Occipital lobe (tissue), 2 donors: Measurements from ENCODE around the gene NR2F1. TPM values are rescaled to one million over a fixed set of nuclear protein-coding genes. Genes with fewer than 3 reads are reported as not detected.

Experiments used
- DNase-seq: peaks from one replicate; lab custom pipeline; 2025; lab: John Stamatoyannopoulos, UW
- total RNA-seq: library from RNA; depleted of rRNA; stranded (reverse); fragments of >200 nt; gene quantifications from one replicate; pipeline ENCODE4 v1.2.3, GENCODE V29; 2014

NR2F1 gene
- total RNA-seq, 1 donor from 2014 or later = 121 TPM

DNA sequence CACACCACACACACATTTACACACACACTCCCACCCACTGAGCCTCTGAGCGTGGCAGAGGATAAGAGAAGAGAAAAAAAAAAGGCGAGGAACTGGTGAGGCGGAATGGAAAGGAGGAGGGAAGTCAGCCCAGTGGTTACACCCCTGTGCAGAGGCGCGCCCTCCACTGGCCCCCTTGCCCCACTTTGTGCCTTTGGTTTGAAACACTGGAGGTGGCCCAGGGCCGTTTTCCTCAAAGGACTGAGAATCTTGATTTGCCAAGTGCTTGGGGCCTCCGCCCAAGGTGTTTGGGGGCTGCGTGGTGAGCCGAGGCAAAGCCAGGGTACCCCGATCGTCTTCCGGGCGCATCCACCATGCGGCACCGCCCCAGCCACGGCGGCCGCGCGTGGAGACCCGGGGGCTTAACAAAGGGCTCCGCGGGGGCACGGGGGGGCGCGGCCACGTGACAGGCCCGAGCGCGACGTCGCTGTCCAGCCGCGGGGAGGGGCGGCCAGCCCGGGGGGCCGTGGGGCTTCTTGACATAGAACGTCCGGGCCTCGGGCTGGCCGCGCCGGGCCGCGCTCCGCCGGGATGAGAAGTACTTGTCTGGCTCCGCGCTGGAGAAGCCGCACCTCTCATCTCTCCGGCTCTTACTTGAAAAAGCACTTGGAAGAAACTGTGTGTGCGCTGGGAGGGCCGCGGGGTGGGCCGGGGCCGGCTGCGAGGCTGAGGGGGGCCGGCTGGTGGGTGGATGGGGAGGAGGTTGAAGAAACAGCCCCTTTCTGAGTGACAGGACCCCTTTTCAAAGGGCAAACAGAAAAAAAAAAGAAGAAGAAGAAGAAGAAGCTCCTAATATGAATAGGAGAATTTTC lies 21.0 kb downstream of the NR2F1 start:
- DNase-seq = no peak

DNA sequence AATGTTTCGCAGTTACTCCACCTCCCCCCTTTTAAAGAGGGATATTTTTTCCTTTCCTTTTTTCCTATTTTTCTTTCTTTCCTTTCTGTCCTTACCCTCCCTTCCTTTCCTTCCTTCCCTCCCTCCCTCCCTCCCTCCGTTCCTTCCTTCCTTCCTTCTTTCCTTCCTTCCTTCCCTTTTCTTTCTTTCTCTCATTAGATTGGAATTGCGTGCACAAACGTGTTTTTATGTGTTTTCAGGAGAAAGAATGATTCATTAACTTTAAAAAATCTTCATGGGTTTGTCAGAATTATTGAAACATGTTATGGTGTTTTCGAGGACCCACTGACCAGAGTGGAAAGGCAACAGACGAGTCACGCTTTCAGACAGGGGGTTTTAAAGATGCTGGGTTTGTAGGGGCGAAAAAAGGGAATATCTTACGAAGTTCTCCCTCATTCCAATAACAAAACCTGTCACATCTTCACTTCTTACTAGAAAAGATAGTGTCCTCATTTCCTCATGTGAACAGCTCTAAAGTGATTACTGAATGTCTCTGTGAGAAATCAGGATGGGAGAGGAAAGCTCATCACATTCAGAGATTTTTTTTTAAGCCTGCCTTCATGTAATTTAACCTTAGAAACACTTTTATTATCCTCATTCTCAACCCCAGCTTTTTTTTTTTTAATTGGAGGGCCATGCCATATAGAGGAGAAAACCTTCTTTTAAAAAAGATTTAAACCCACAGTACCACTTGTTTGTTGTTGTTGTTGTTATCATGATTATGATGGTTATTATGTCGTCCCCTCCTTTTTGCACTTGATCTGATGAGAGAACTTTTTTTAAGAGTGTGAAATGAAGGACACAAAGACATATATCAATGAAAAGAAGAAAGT lies 21.9 kb downstream of the NR2F1 start:
- DNase-seq = no peak

DNA sequence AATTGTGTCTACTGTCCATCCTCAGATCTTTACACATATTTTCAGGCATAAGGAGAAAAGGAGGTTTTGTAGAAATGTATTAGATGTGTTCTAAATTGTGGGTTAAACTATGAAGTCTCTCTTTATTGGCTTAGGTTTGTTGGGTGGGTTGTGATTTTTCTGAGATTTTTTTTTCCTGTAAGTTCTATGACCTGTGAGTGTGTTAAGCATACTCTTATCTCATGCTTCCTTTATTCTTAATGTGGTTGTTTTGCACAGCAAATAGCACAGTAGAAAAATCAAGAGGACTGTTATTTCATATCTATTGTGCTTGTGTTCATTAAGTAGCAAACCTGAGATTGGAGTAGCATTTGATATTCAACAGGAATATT lies 23.3 kb downstream of the NR2F1 start:
- no peak for DNase-seq

- DNase-seq = no peak
Measured at GRCh38 chr5:93607367-93608258, 24.6 kb downstream of the NR2F1 start.

DNA sequence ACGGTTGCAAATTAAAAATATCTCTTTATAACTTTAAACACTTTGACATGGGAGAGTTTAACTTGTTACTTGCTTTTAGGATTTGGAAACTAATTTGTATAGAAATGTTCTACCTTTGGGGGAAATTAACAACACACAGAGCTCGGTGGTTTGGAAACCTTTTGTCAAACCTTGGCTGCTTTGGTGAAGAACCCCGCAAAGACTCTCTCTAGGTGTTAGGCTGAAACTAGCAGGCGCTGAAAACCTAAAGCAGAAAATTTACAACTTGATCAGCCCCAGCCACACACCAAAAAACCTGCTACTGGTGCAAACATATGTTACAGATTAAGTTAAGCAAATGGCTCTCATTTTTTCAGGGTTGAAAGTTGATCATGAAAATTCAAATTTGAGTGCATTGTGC lies 25.8 kb downstream of the NR2F1 start:
- DNase-seq = no peak

DNA sequence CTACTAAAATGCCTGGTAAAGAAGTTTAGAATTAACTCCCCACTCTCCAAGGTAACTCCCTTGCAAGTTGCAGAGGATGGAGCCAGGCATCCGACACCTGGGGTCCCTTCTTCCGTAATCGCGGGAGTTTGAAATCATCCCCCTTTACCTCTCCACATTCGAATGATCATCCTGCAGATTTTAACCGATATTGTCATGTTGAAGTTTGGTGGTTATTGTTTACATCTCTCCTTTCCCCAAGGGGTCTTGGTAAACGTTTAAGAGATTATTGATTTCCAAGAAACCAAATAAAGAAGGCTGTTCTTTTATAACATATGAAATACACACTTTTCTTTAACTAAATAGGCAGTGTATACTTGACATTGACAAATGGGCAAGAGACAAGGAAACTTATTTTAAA lies 26.7 kb downstream of the NR2F1 start:
- DNase-seq = no peak

GRCh38 chr5:93610581-93611272 lies 27.7 kb downstream of the NR2F1 start:
- no peak for DNase-seq

DNA sequence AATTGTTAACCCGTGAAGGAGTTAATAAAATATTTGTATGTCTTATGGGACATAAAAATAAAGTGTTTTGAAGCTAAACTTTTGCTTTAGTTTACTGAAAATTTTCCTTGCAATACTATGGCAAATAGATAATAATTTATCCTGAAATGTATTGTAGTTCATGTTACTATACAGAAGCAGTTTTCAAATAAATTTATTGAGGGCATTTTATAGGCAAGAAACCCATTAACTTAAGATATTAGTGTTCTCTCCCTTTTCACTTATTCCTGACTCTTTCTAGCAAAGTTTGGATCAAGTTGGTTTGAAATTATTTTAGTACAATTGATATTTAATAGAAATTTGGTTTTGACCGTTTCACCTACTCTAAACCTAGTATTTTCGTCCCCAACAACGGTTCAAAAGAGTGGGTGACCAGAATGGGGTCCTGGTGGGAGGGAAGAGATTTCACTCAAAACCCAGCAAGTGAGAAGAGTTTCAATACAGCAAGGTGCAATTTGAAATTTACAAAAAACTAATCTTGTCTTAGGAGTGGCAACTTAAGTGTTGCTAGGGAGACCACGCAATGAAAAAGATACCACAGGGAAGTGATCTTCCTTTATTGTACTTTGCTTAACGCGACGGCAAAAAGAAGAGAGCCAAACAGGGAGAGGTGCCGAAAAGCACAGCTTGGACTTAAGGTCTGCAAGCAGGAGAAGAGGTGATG lies 28.4 kb downstream of the NR2F1 start:
- DNase-seq = no peak

GRCh38 chr5:93611976-93612854 lies 29.2 kb downstream of the NR2F1 start:
- no peak for DNase-seq

- DNase-seq = no peak
Measured at GRCh38 chr5:93612855-93613243, 29.8 kb downstream of the NR2F1 start.

GRCh38 chr5:93616538-93617174 lies 33.6 kb downstream of the NR2F1 start:
- no peak for DNase-seq

GRCh38 chr5:93620487-93621326 lies 37.7 kb downstream of the NR2F1 start:
- peak; percentile 75 for DNase-seq

GRCh38 chr5:93621327-93621798 lies 38.3 kb downstream of the NR2F1 start:
- peak; percentile 92 for DNase-seq

GRCh38 chr5:93622240-93622885 lies 39.3 kb downstream of the NR2F1 start:
- peak; percentile 40 for DNase-seq

GRCh38 chr5:93623153-93623552 lies 40.1 kb downstream of the NR2F1 start:
- no peak for DNase-seq

DNA sequence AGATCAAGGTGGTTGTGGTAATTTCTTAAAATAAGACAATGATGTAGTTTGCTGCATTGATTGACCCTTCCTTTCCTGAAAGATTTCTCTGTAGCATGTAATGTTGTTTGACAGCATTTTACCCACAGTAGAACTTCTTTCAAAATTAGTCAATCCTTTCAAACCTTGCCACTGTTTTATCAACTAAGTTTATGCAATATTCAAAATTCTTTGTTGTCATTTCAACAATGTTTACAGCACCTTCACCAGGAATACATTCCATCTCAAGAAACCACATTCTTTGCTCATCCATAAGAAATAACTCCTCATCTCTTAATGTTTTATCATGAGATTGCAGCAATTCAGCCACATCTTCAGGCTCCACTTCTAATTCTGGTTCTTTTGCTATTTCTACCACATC lies 43.8 kb downstream of the NR2F1 start:
- DNase-seq = no peak

GRCh38 chr5:93632327-93632726 lies 49.3 kb downstream of the NR2F1 start:
- no peak for DNase-seq
